NCI-H2107 treated with DMSO at 0.1 percent for 48 hours (cell line): ENCODE data around the gene TUFT1.
"Not testable (repeated sequence)": the region's sequence is repeated elsewhere in the genome, so short reads cannot be mapped to it uniquely, and the experiment has no call there.

Experiments
- DNase-seq: peaks from one replicate; lab custom pipeline; 2025; ENCODE audit not compliant: unreplicated experiment; lab: John Stamatoyannopoulos, UW

The TUFT1 gene

GRCh38 chr1:151512326-151512725 is 27.8 kb upstream of the TUFT1 start:
- no peak for DNase-seq

- no peak for DNase-seq
Measured at GRCh38 chr1:151512801-151513625, 27.1 kb upstream of the TUFT1 start.

GRCh38 chr1:151513626-151514121 is 26.4 kb upstream of the TUFT1 start:
- DNase-seq = no peak

- no peak for DNase-seq
Measured at GRCh38 chr1:151514366-151514765, 25.7 kb upstream of the TUFT1 start.

GRCh38 chr1:151515265-151515664 is 24.8 kb upstream of the TUFT1 start:
- no peak for DNase-seq

GRCh38 chr1:151516031-151516511 is 24.0 kb upstream of the TUFT1 start:
- no peak for DNase-seq

GRCh38 chr1:151518431-151518830 is 21.7 kb upstream of the TUFT1 start:
- no peak for DNase-seq

- no peak for DNase-seq
Measured at GRCh38 chr1:151518936-151519335, 21.2 kb upstream of the TUFT1 start.

GRCh38 chr1:151519667-151520066 is 20.4 kb upstream of the TUFT1 start:
- DNase-seq = no peak

- DNase-seq = no peak
Measured at GRCh38 chr1:151520359-151520758, 19.8 kb upstream of the TUFT1 start.

GRCh38 chr1:151522427-151522826 is 17.7 kb upstream of the TUFT1 start:
- not testable (repeated sequence) for DNase-seq

- no peak for DNase-seq
Measured at GRCh38 chr1:151523326-151523725, 16.8 kb upstream of the TUFT1 start.

GRCh38 chr1:151524736-151525135 is 15.4 kb upstream of the TUFT1 start:
- DNase-seq = no peak

GRCh38 chr1:151526735-151527525 is 13.2 kb upstream of the TUFT1 start:
- no peak for DNase-seq

- no peak for DNase-seq
Measured at GRCh38 chr1:151529211-151529702, 10.9 kb upstream of the TUFT1 start.

- DNase-seq = no peak
Measured at GRCh38 chr1:151529781-151530180, 10.3 kb upstream of the TUFT1 start.

GRCh38 chr1:151530461-151530860 is 9.6 kb upstream of the TUFT1 start:
- DNase-seq = no peak

- no peak for DNase-seq
Measured at GRCh38 chr1:151533870-151534269, 6.2 kb upstream of the TUFT1 start.

GRCh38 chr1:151534662-151535278 is 5.3 kb upstream of the TUFT1 start:
- peak; percentile 61 for DNase-seq

GRCh38 chr1:151535326-151536271 is 4.5 kb upstream of the TUFT1 start:
- DNase-seq = no peak
